GM10266 (cell line): ENCODE data around the gene CABLES2.

ENCODE experiments used
- DNase-seq: peaks from one replicate; pipeline ENCODE4 v3.0.0; 2012; ENCODE audit errors: extremely low spot score
- CTCF ChIP-seq: IDR thresholded peaks from 2 replicates; pipeline ENCODE4 v1.5.1; 2012; ENCODE audit warnings: mild to moderate bottlenecking, low read depth; ENCODE audit not compliant: control insufficient read depth, insufficient read depth; ENCODE audit errors: missing control alignments

CABLES2 gene

GRCh38 chr20:62407221-62407992 lies at the start of gene CABLES2:
TSS of gene CABLES2 (minus strand) at chr20:62407285. CDS start at chr20:62407276, 9 bp downstream.
- no peak for TF ChIP-seq CTCF
- peak; percentile 99 for DNase-seq

GRCh38 chr20:62455929-62456328 lies 48.8 kb upstream of the CABLES2 start:
- TF ChIP-seq CTCF, result no peak
- DNase-seq, result no peak

GRCh38 chr20:62454904-62455636 lies 48.0 kb upstream of the CABLES2 start:
- no peak for TF ChIP-seq CTCF
- no peak for DNase-seq

- no peak for DNase-seq
- no peak for TF ChIP-seq CTCF
These were observed 46.2 kb upstream of the CABLES2 start for GRCh38 chr20:62453186-62453808.

GRCh38 chr20:62452475-62453095 lies 45.5 kb upstream of the CABLES2 start:
- no peak for TF ChIP-seq CTCF
- no peak for DNase-seq

GRCh38 chr20:62451970-62452369 lies 44.9 kb upstream of the CABLES2 start:
- DNase-seq, result no peak
- TF ChIP-seq CTCF, result no peak
